Ovary (tissue), 9 donors: Measurements from ENCODE around the gene CTLA4. TPM values are rescaled to one million over a fixed set of nuclear protein-coding genes. Genes with fewer than 3 reads are reported as not detected.

ENCODE experiments used
- DNase-seq, 5 donors: peaks; one replicate each; pipeline ENCODE4 v3.0.0-alpha.2; 2019 to 2020
- H3K27ac ChIP-seq, 2 donors: fragments of 200-600 bp; one replicate each; pipeline versions ENCODE4 v1.5.1 to v1.8.0; 2019 to 2022
- H3K27me3 ChIP-seq: fragments of 200-600 bp; one replicate; pipeline ENCODE4 v1.8.0; 2022
- H3K36me3 ChIP-seq: fragments of 200-600 bp; sonication (generic); one replicate; pipeline ENCODE4 v1.5.1; 2019
- H3K4me1 ChIP-seq: one replicate; pipeline ENCODE4 v1.8.1; 2013; ENCODE audit warnings: mild to moderate bottlenecking, moderate library complexity; ENCODE audit not compliant: insufficient read depth
- H3K4me3 ChIP-seq: fragments of 200-600 bp; sonication (generic); one replicate; pipeline ENCODE4 v1.5.1; 2017
- H3K9me3 ChIP-seq, 2 donors: fragments of 200-600 bp in 1 of 2; sonication (generic) in 1 of 2; one replicate each; pipeline versions ENCODE4 v1.5.1 to v1.8.1; 2013 to 2019; ENCODE audit warnings: mild to moderate bottlenecking in 1 of 2, moderate library complexity in 1 of 2
- CTCF ChIP-seq, 3 donors: fragments of 450-650 bp in 2 of 3; fragments of 200-600 bp in 1 of 3; IDR thresholded peaks; one replicate each; pipeline versions ENCODE4 v1.5.1 to v1.8.0; 2016 to 2022; ENCODE audit warnings: antibody characterized with exemption in 3 of 3, mild to moderate bottlenecking in 1 of 3
- EP300 ChIP-seq: sonication (generic); formaldehyde crosslinking; IDR thresholded peaks from one replicate; pipeline ENCODE4 v1.6.1; 2017; ENCODE audit warnings: antibody characterized with exemption
- POLR2A ChIP-seq: fragments of 450-650 bp; IDR thresholded peaks from one replicate; pipeline ENCODE4 v1.6.1; 2017; ENCODE audit warnings: antibody characterized with exemption, mild to moderate bottlenecking, moderate library complexity
- WGBS, 3 donors: extraction: QIAGEN DNeasy Blood & Tissue Kit in 1 of 3; methylation state at CpG; one replicate each; pipeline versions ENCODE4 v1.1.5 to v1.1.7; 2013 to 2017; 5-methylcytosine and 5-hydroxymethylcytosine counted together
- intact Hi-C, 4 donors: fragments of 100-400 bp; cut with DNase I; formaldehyde crosslinking; loops; one replicate each; pipeline versions ENCODE4 v1.11.0 to v1.15.1; 2022 to 2023
- polyA plus RNA-seq, 2 donors: library from polyadenylated mRNA; stranded (reverse); fragments of 200-250 nt in 1 of 2; fragments of 350-450 nt in 1 of 2; fragmentation: Illumina TruSeq in 1 of 2; extraction: RNeasy Lipid Tissue Mini Kit (QIAGEN cat#74804) in 1 of 2; gene quantifications; one replicate each; pipeline ENCODE4 v1.2.3, GENCODE V29; 2013 to 2014
- total RNA-seq, 7 donors: library from RNA; depleted of rRNA in 2 of 7; stranded (reverse); fragments of >200 nt in 2 of 7; fragmentation: NEBNext Ultra II Directional in 3 of 7; extraction: Animal tissue kit (Norgen Biotek cat#: 25700) in 3 of 7; gene quantifications; one replicate each; pipeline versions ENCODE4 v1.1.0 to v1.2.4, GENCODE V29; 2016 to 2023
- donor health status: DM: no; HTN: no; CAD: no; lungs with moderate emphysema.
- donor health status: DM: no; HTN: no; CAD: no.
- donor health status: Bipolar disorder and iron deficiency.
- donor health status: DM: yes; HTN: yes; CAD: no.
- donor health status: DM: no; HTN: no; CAD: no.
- donor health status: DM: yes; HTN: yes; CAD: no.

CTLA4 gene
- total and polyA plus RNA-seq, 9 donors: 0.04 to 0.51 (median 0.17) TPM; not detected in 6

GRCh38 chr2:203908066-203908796 lies 40.7 kb downstream of the CTLA4 start:
- intact Hi-C loops: no loop called here
- Histone ChIP-seq H3K27ac (no peak overlapping the region), H3K9me3 (no peaks in the 10 kb centered on the region), H3K4me1 (no peaks in the 10 kb centered on the region), H3K36me3 (no peaks in the 10 kb centered on the region), H3K27me3 (no peaks in the 10 kb centered on the region), H3K4me3 (no peak overlapping the region)
- 73 to 76% (median 76%) methylated on average over 6 of the region's 6 CpGs for WGBS, 3 donors
- no peak for DNase-seq
- TF ChIP-seq CTCF (IDR thresholded peaks at IDR 0.05): no peak
- no peak for TF ChIP-seq EP300
- TF ChIP-seq POLR2A: no peak

- Histone ChIP-seq H3K27ac (no peak overlapping the region), H3K4me1 (no peaks in the 10 kb centered on the region), H3K36me3 (no peaks in the 10 kb centered on the region), H3K9me3 (no peaks in the 10 kb centered on the region), H3K27me3 (no peaks in the 10 kb centered on the region), H3K4me3 (no peak overlapping the region)
- 37 to 46% (median 40%) methylated on average over 3 of the region's 3 CpGs for WGBS, 3 donors
- no peak for TF ChIP-seq CTCF (IDR thresholded peaks at IDR 0.05)
- no peak for TF ChIP-seq POLR2A
- TF ChIP-seq EP300: no peak
- intact Hi-C loops: no loop called here
- DNase-seq: no peak
Measured at GRCh38 chr2:203908797-203909185, 41.2 kb downstream of the CTLA4 start.

- no peak for TF ChIP-seq POLR2A
- peak in 2 of 3 donors; percentile 19 to 43 for TF ChIP-seq CTCF (IDR thresholded peaks at IDR 0.05)
- no peak for TF ChIP-seq EP300
- no peaks in the 10 kb centered on the region for H3K9me3 ChIP-seq
- H3K27me3 ChIP-seq: no peaks in the 10 kb centered on the region
- WGBS, 3 donors: 0 to 2% (median 2%) methylated on average over 8 of the region's 8 CpGs
- H3K4me1 ChIP-seq: no peaks in the 10 kb centered on the region
- H3K27ac ChIP-seq: no peak overlapping the region
- H3K4me3 ChIP-seq: no peak overlapping the region
- no peaks in the 10 kb centered on the region for H3K36me3 ChIP-seq
- DNase-seq: no peak
- intact Hi-C loops: no loop called here
Measured at GRCh38 chr2:203909261-203909967, 41.8 kb downstream of the CTLA4 start.

GRCh38 chr2:203909974-203910373 lies 42.4 kb downstream of the CTLA4 start:
- intact Hi-C loops: no loop called here
- H3K4me3 ChIP-seq: no peak overlapping the region
- no peaks in the 10 kb centered on the region for H3K36me3 ChIP-seq
- DNase-seq: no peak
- no peak for TF ChIP-seq POLR2A
- no peak for TF ChIP-seq EP300
- TF ChIP-seq CTCF (IDR thresholded peaks at IDR 0.05): no peak
- WGBS, 3 donors: 32 to 43% (median 40%) methylated on average over 5 of the region's 5 CpGs
- H3K4me1 ChIP-seq: no peaks in the 10 kb centered on the region
- H3K9me3 ChIP-seq: no peaks in the 10 kb centered on the region
- no peak overlapping the region for H3K27ac ChIP-seq
- H3K27me3 ChIP-seq: no peaks in the 10 kb centered on the region
